GM10248 (cell line): Measurements from ENCODE around the gene AKAP1.
A peak's percentile ranks its signal among the peaks of the same experiment; 100 is the strongest.

Source experiments
- CTCF ChIA-PET: fragments of 300-600 bp; sonication (Branson Sonifier 250); formaldehyde crosslinking; extraction: SDS; loops from one replicate; lab custom pipeline; 2021; ENCODE audit warnings: antibody characterized with exemption; lab: Yijun Ruan, JAX
- POLR2A ChIA-PET: fragments of 350-650 bp; sonication (Branson Sonifier 250); formaldehyde crosslinking; extraction: SDS; loops from one replicate; lab custom pipeline; 2020; ENCODE audit warnings: antibody characterized with exemption; lab: Yijun Ruan, JAX
- DNase-seq: peaks from one replicate; pipeline ENCODE4 v3.0.0; 2012; ENCODE audit errors: extremely low spot score
- CTCF ChIP-seq: IDR thresholded peaks from 2 replicates; pipeline ENCODE4 v1.5.1; 2012; ENCODE audit warnings: mild to moderate bottlenecking, low read depth; ENCODE audit errors: extremely low read depth, missing control alignments, control extremely low read depth

Gene AKAP1

GRCh38 chr17:57044976-57045867 lies 39.8 kb upstream of the AKAP1 start:
- CTCF ChIA-PET, result interaction anchor here (1.0 to 1.5 kb wide), 3 partner anchors 10 to 35 kb away, joined by 3 read pairs; no protein-coding TSS in a partner anchor
- peak; percentile 29 for DNase-seq
- POLR2A ChIA-PET, result interaction anchor here (0.7 kb wide), 1 partner anchor 62 kb away, joined by 4 read pairs; no protein-coding TSS in a partner anchor
- TF ChIP-seq CTCF, result no peak

GRCh38 chr17:57045868-57046704 lies 39.0 kb upstream of the AKAP1 start:
- DNase-seq, result peak; percentile 67
- no peak for TF ChIP-seq CTCF
- ChIA-PET CTCF (interaction anchor here (1.0 to 1.5 kb wide), 3 partner anchors 9 to 36 kb away, joined by 3 read pairs; no protein-coding TSS in a partner anchor), POLR2A (no interaction called here)

- no peak for DNase-seq
- POLR2A ChIA-PET, result no interaction called here
- TF ChIP-seq CTCF, result no peak
- CTCF ChIA-PET, result interaction anchor here (0.8 to 2.3 kb wide), 3 partner anchors 8 to 26 kb away, joined by 3 to 5 read pairs (median 3); no protein-coding TSS in a partner anchor
Observed at GRCh38 chr17:57046749-57047148, 38.3 kb upstream of the AKAP1 start.

- TF ChIP-seq CTCF, result no peak
- ChIA-PET POLR2A (no interaction called here), CTCF (interaction anchor here (1.1 to 2.3 kb wide), 7 partner anchors 9 to 38 kb away, joined by 3 to 6 read pairs (median 4); no protein-coding TSS in a partner anchor)
- DNase-seq, result no peak
Observed at GRCh38 chr17:57048096-57048495, 37.0 kb upstream of the AKAP1 start.

GRCh38 chr17:57050306-57050705 lies 34.7 kb upstream of the AKAP1 start:
- no peak for DNase-seq
- TF ChIP-seq CTCF, result no peak
- ChIA-PET POLR2A (no interaction called here), CTCF (interaction anchor here (1.0 to 1.5 kb wide), 2 partner anchors 9 to 19 kb away, joined by 3 read pairs; no protein-coding TSS in a partner anchor)

- CTCF ChIA-PET, result interaction anchor here (1.6 kb wide), 1 partner anchor 42 kb away, joined by 5 read pairs; no protein-coding TSS in a partner anchor
Observed at GRCh38 chr17:57051886-57052361, 33.1 kb upstream of the AKAP1 start.

More at GRCh38 chr17:57051886-57052361, 33.1 kb upstream of the AKAP1 start:
- no peak for TF ChIP-seq CTCF
- POLR2A ChIA-PET, result interaction anchor here (0.7 kb wide), 1 partner anchor 460 kb away, joined by 3 read pairs; no protein-coding TSS in a partner anchor
- no peak for DNase-seq
